ENCODE measurements around the gene SMS.

SMS gene

GRCh38 chrX:22037225-22037624, 96.7 kb downstream of the SMS start:
- DNase-seq (ENCODE audit: low read depth in 2 of 2, low spot score in 1 of 2), result no peak

GRCh38 chrX:22037911-22038537, 97.5 kb downstream of the SMS start:
- no peak for DNase-seq (ENCODE audit: low read depth in 2 of 2, low spot score in 1 of 2)

GRCh38 chrX:22039541-22039940, 99.0 kb downstream of the SMS start:
- no peak for DNase-seq (ENCODE audit: low read depth in 2 of 2, low spot score in 1 of 2)

GRCh38 chrX:22040184-22040583, 99.7 kb downstream of the SMS start:
- no peak for DNase-seq (ENCODE audit: low read depth in 2 of 2, low spot score in 1 of 2)

GRCh38 chrX:22041907-22042530, 101.5 kb downstream of the SMS start:
- DNase-seq (ENCODE audit: low read depth in 2 of 2, low spot score in 1 of 2), result no peak

- DNase-seq (ENCODE audit: low read depth in 2 of 2, low spot score in 1 of 2), result no peak
Measured at GRCh38 chrX:22043872-22044271, 103.4 kb downstream of the SMS start.
